Measurements from ENCODE around the gene BSN. TPM values are rescaled to one million over a fixed set of nuclear protein-coding genes. Genes with fewer than 3 reads are reported as not detected.
A peak's percentile ranks its signal among the peaks of the same experiment; 100 is the strongest.

The BSN gene
- total RNA-seq, 6 experiments from 2014 or later: 0.31 to 0.68 (median 0.50) TPM

- WGBS (ENCODE audit: insufficient coverage, low coverage, low lambda C conversion rate, missing lambda C conversion rate): 88% methylated on average over 3 of the region's 17 CpGs
- TF ChIP-seq, protein P1, sequence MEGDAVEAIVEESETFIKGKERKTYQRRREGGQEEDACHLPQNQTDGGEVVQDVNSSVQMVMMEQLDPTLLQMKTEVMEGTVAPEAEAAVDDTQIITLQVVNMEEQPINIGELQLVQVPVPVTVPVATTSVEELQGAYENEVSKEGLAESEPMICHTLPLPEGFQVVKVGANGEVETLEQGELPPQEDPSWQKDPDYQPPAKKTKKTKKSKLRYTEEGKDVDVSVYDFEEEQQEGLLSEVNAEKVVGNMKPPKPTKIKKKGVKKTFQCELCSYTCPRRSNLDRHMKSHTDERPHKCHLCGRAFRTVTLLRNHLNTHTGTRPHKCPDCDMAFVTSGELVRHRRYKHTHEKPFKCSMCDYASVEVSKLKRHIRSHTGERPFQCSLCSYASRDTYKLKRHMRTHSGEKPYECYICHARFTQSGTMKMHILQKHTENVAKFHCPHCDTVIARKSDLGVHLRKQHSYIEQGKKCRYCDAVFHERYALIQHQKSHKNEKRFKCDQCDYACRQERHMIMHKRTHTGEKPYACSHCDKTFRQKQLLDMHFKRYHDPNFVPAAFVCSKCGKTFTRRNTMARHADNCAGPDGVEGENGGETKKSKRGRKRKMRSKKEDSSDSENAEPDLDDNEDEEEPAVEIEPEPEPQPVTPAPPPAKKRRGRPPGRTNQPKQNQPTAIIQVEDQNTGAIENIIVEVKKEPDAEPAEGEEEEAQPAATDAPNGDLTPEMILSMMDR (IDR thresholded peaks at IDR 0.05): no peak
- TF ChIP-seq POLR2A (IDR thresholded peaks at IDR 0.05): no peak
- Histone ChIP-seq H3K27me3 (no peaks in the 10 kb centered on the region), H3K27ac (no peak overlapping the region), H3K9me3 (no peaks in the 10 kb centered on the region), H3K4me1 (no peaks in the 10 kb centered on the region), H3K36me3 (no peaks in the 10 kb centered on the region), H3K4me3 (no peak overlapping the region)
- DNase-seq (no peak), ATAC-seq (no peak)
- intact Hi-C loops (cut with DNase I): loop anchor here in 1 of 2 donors (10.0 kb wide), 1 partner anchor 90 kb away; no protein-coding TSS in a partner anchor
Measured at GRCh38 chr3:49654176-49654825, 100.0 kb downstream of the BSN start.

- no peak overlapping the region for H3K27ac ChIP-seq
- H3K9me3 ChIP-seq: no peaks in the 10 kb centered on the region
- no peak overlapping the region for H3K4me3 ChIP-seq
- 48% methylated on average over 2 of the region's 10 CpGs for WGBS (ENCODE audit: insufficient coverage, low coverage, low lambda C conversion rate, missing lambda C conversion rate)
- H3K4me1 ChIP-seq: no peaks in the 10 kb centered on the region
- TF ChIP-seq, protein P1 (IDR thresholded peaks at IDR 0.05): no peak
- TF ChIP-seq POLR2A (IDR thresholded peaks at IDR 0.05): no peak
- H3K27me3 ChIP-seq: no peaks in the 10 kb centered on the region
- ATAC-seq (peak in 1 of 4 donors; percentile 13), DNase-seq (no peak)
- H3K36me3 ChIP-seq: no peaks in the 10 kb centered on the region
- intact Hi-C loops (cut with DNase I): loop anchor here in 1 of 2 donors (10.0 kb wide), 1 partner anchor 90 kb away; no protein-coding TSS in a partner anchor
Measured at GRCh38 chr3:49654955-49655556, 100.8 kb downstream of the BSN start.

DNA sequence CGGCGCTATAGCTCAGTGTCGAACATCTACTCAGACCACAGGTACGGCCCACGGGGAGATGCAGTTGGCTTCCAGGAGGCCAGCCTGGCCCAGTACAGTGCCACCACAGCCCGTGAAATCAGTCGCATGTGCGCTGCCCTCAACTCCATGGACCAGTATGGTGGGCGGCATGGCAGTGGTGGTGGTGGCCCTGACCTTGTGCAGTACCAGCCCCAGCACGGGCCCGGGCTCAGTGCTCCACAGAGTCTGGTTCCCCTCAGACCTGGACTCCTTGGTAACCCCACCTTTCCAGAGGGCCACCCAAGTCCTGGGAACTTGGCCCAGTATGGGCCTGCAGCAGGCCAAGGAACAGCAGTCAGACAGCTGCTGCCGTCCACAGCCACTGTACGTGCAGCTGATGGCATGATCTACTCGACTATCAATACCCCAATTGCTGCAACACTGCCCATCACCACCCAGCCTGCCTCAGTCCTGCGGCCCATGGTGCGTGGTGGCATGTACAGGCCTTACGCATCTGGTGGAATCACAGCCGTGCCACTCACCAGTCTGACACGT, 101.5 kb downstream of the BSN start:
- ATAC-seq: no peak
- TF ChIP-seq, protein P1 (IDR thresholded peaks at IDR 0.05): no peak
- TF ChIP-seq POLR2A (IDR thresholded peaks at IDR 0.05): no peak
- WGBS (ENCODE audit: insufficient coverage, low coverage, low lambda C conversion rate, missing lambda C conversion rate): 87% methylated on average over 3 of the region's 19 CpGs
- Histone ChIP-seq H3K9me3 (no peaks in the 10 kb centered on the region), H3K4me1 (no peaks in the 10 kb centered on the region), H3K27me3 (no peaks in the 10 kb centered on the region), H3K4me3 (no peak overlapping the region), H3K27ac (no peak overlapping the region), H3K36me3 (no peaks in the 10 kb centered on the region)
- DNase-seq: no peak
- intact Hi-C loops (cut with DNase I): loop anchor here in 1 of 2 donors (10.0 kb wide), 1 partner anchor 91 kb away; no protein-coding TSS in a partner anchor

- intact Hi-C loops (cut with DNase I): loop anchor here in 1 of 2 donors (10.0 kb wide), 1 partner anchor 92 kb away; no protein-coding TSS in a partner anchor
- H3K27me3 ChIP-seq: no peaks in the 10 kb centered on the region
- 65% methylated on average over 10 of the region's 18 CpGs for WGBS (ENCODE audit: insufficient coverage, low coverage, low lambda C conversion rate, missing lambda C conversion rate)
- H3K9me3 ChIP-seq: no peaks in the 10 kb centered on the region
- H3K36me3 ChIP-seq: no peaks in the 10 kb centered on the region
- no peak overlapping the region for H3K4me3 ChIP-seq
- DNase-seq (no peak), ATAC-seq (no peak)
- no peaks in the 10 kb centered on the region for H3K4me1 ChIP-seq
- TF ChIP-seq POLR2A (IDR thresholded peaks at IDR 0.05): no peak
- TF ChIP-seq, protein P1 (IDR thresholded peaks at IDR 0.05): no peak
- H3K27ac ChIP-seq: no peak overlapping the region
Measured at GRCh38 chr3:49656541-49657112, 102.3 kb downstream of the BSN start.

Data from right lobe of liver (tissue), 6 donors.